Skeletal muscle satellite cell (primary cell): ENCODE results near the gene HSDL1.
A peak's percentile ranks its signal among the peaks of the same experiment; 100 is the strongest.

Source experiments
- H3K27me3 ChIP-seq: 2 replicates; pipeline ENCODE4 v1.7.0; 2013; ENCODE audit warnings: low read length; ENCODE audit not compliant: control insufficient read depth, insufficient read depth
- H3K36me3 ChIP-seq: 2 replicates; pipeline ENCODE4 v1.7.0; 2013; ENCODE audit warnings: mild to moderate bottlenecking, control low read depth, low read length; ENCODE audit not compliant: insufficient read depth
- H3K4me1 ChIP-seq: 2 replicates; pipeline ENCODE4 v1.7.0; 2013; ENCODE audit warnings: low read length; ENCODE audit not compliant: control insufficient read depth, insufficient read depth
- H3K4me2 ChIP-seq: 2 replicates; pipeline ENCODE4 v1.7.0; 2013; ENCODE audit warnings: mild to moderate bottlenecking, low read length
- H3K4me3 ChIP-seq: 2 replicates; pipeline ENCODE4 v1.7.0; 2013; ENCODE audit warnings: low read length
- H3K9ac ChIP-seq: 2 replicates; pipeline ENCODE4 v1.7.0; 2013; ENCODE audit warnings: mild to moderate bottlenecking, low read depth, low read length, moderate library complexity
- H3K9me3 ChIP-seq: replicated peaks from 2 replicates; pipeline ENCODE4 v1.7.0; 2013; ENCODE audit warnings: mild to moderate bottlenecking, control low read depth, low read length

The HSDL1 gene

GRCh38 chr16:84111525-84111924 lies 33.5 kb downstream of the HSDL1 start:
- Histone ChIP-seq H3K4me3 (no peak overlapping the region), H3K36me3 (peaks cover 18% of the 10 kb centered on the region), H3K4me1 (no peaks in the 10 kb centered on the region), H3K4me2 (no peak overlapping the region), H3K9ac (no peak overlapping the region), H3K9me3 (no peaks in the 10 kb centered on the region), H3K27me3 (no peaks in the 10 kb centered on the region)

- Histone ChIP-seq H3K9ac (no peak overlapping the region), H3K27me3 (no peaks in the 10 kb centered on the region), H3K4me1 (no peaks in the 10 kb centered on the region)
These were observed 34.5 kb downstream of the HSDL1 start for GRCh38 chr16:84110527-84110926.

GRCh38 chr16:84109598-84110335 lies 35.2 kb downstream of the HSDL1 start:
- H3K4me2 ChIP-seq, result no peak overlapping the region
- H3K27me3 ChIP-seq, result no peaks in the 10 kb centered on the region
- no peaks in the 10 kb centered on the region for H3K4me1 ChIP-seq
- no peaks in the 10 kb centered on the region for H3K9me3 ChIP-seq
- peaks cover 18% of the 10 kb centered on the region for H3K36me3 ChIP-seq
- H3K4me3 ChIP-seq, result no peak overlapping the region
- H3K9ac ChIP-seq, result no peak overlapping the region

More at GRCh38 chr16:84110527-84110926, 34.5 kb downstream of the HSDL1 start:
- Histone ChIP-seq H3K9me3 (no peaks in the 10 kb centered on the region), H3K4me2 (no peak overlapping the region), H3K36me3 (peaks cover 18% of the 10 kb centered on the region), H3K4me3 (no peak overlapping the region)

GRCh38 chr16:84107921-84108320 lies 37.1 kb downstream of the HSDL1 start:
- H3K4me3 ChIP-seq, result no peak overlapping the region
- H3K27me3 ChIP-seq, result no peaks in the 10 kb centered on the region
- peaks cover 11% of the 10 kb centered on the region for H3K4me1 ChIP-seq
- no peak overlapping the region for H3K9ac ChIP-seq
- H3K36me3 ChIP-seq, result peaks cover 18% of the 10 kb centered on the region
- H3K9me3 ChIP-seq, result no peaks in the 10 kb centered on the region
- H3K4me2 ChIP-seq, result no peak overlapping the region

- H3K4me3 ChIP-seq, result no peak overlapping the region
- peaks cover 11% of the 10 kb centered on the region for H3K4me1 ChIP-seq
- no peaks in the 10 kb centered on the region for H3K9me3 ChIP-seq
- no peak overlapping the region for H3K4me2 ChIP-seq
- no peaks in the 10 kb centered on the region for H3K27me3 ChIP-seq
- H3K9ac ChIP-seq, result no peak overlapping the region
- peaks cover 26% of the 10 kb centered on the region for H3K36me3 ChIP-seq
These were observed 38.8 kb downstream of the HSDL1 start for GRCh38 chr16:84105948-84106740.

- peaks cover 19% of the 10 kb centered on the region for H3K36me3 ChIP-seq
- no peaks in the 10 kb centered on the region for H3K9me3 ChIP-seq
- no peak overlapping the region for H3K9ac ChIP-seq
- H3K4me3 ChIP-seq, result no peak overlapping the region
- H3K4me1 ChIP-seq, result peaks cover 11% of the 10 kb centered on the region
- no peak overlapping the region for H3K4me2 ChIP-seq
- no peaks in the 10 kb centered on the region for H3K27me3 ChIP-seq
These were observed 39.6 kb downstream of the HSDL1 start for GRCh38 chr16:84105301-84105815.

- H3K36me3 ChIP-seq, result peaks cover 16% of the 10 kb centered on the region
- H3K4me3 ChIP-seq, result no peak overlapping the region
- H3K27me3 ChIP-seq, result no peaks in the 10 kb centered on the region
- H3K9me3 ChIP-seq, result no peaks in the 10 kb centered on the region
- peak overlapping the region; percentile 58 for H3K4me2 ChIP-seq
- no peak overlapping the region for H3K9ac ChIP-seq
- peaks cover 20% of the 10 kb centered on the region for H3K4me1 ChIP-seq
These were observed 40.7 kb downstream of the HSDL1 start for GRCh38 chr16:84104231-84104630.

- H3K27me3 ChIP-seq, result no peaks in the 10 kb centered on the region
- H3K36me3 ChIP-seq, result peaks cover 12% of the 10 kb centered on the region
- H3K4me1 ChIP-seq, result peaks cover 22% of the 10 kb centered on the region
- peak overlapping the region; percentile 23 for H3K9ac ChIP-seq
- peak overlapping the region; percentile 58 for H3K4me2 ChIP-seq
- no peaks in the 10 kb centered on the region for H3K9me3 ChIP-seq
- no peak overlapping the region for H3K4me3 ChIP-seq
These were observed 41.3 kb downstream of the HSDL1 start for GRCh38 chr16:84103678-84104077.

GRCh38 chr16:84098939-84099338 lies 46.0 kb downstream of the HSDL1 start:
- peaks cover 35% of the 10 kb centered on the region for H3K36me3 ChIP-seq
- peaks cover 19% of the 10 kb centered on the region for H3K4me1 ChIP-seq
- H3K4me3 ChIP-seq, result no peak overlapping the region
- no peak overlapping the region for H3K9ac ChIP-seq
- no peaks in the 10 kb centered on the region for H3K27me3 ChIP-seq
- H3K9me3 ChIP-seq, result no peaks in the 10 kb centered on the region
- peak overlapping the region; percentile 41 for H3K4me2 ChIP-seq

GRCh38 chr16:84096447-84097005 lies 48.5 kb downstream of the HSDL1 start:
- H3K4me3 ChIP-seq, result no peak overlapping the region
- no peaks in the 10 kb centered on the region for H3K27me3 ChIP-seq

GRCh38 chr16:84095466-84095865 lies 49.5 kb downstream of the HSDL1 start:
- H3K4me3 ChIP-seq, result no peak overlapping the region
- no peak overlapping the region for H3K9ac ChIP-seq
- peaks cover 51% of the 10 kb centered on the region for H3K36me3 ChIP-seq

More at GRCh38 chr16:84096447-84097005, 48.5 kb downstream of the HSDL1 start:
- Histone ChIP-seq H3K9ac (no peak overlapping the region), H3K4me2 (no peak overlapping the region), H3K36me3 (peaks cover 45% of the 10 kb centered on the region), H3K9me3 (no peaks in the 10 kb centered on the region), H3K4me1 (peaks cover 11% of the 10 kb centered on the region)

More at GRCh38 chr16:84095466-84095865, 49.5 kb downstream of the HSDL1 start:
- no peaks in the 10 kb centered on the region for H3K9me3 ChIP-seq
- no peaks in the 10 kb centered on the region for H3K27me3 ChIP-seq
- peaks cover 11% of the 10 kb centered on the region for H3K4me1 ChIP-seq
- no peak overlapping the region for H3K4me2 ChIP-seq
